ENCODE results near the gene TRA2A.
A peak's percentile ranks its signal among the peaks of the same experiment; 100 is the strongest.

The TRA2A gene

GRCh38 chr7:23472556-23472955, 59.2 kb downstream of the TRA2A start:
- Histone ChIP-seq H3K27ac (ENCODE audit: low read depth, low read length) (no peak overlapping the region), H3K9ac (ENCODE audit: low read length in 5 of 5) (no peak overlapping the region), H3K4me1 (ENCODE audit: control insufficient read depth in 5 of 5, insufficient read depth in 5 of 5, low read length in 5 of 5) (peaks cover 1 to 45% (median 42%) of the 10 kb centered on the region in 5 donors), H3K36me3 (ENCODE audit: control insufficient read depth in 5 of 5, insufficient read depth in 5 of 5, low read length in 5 of 5) (no peaks in the 10 kb centered on the region), H3K27me3 (ENCODE audit: control insufficient read depth in 5 of 5, insufficient read depth in 4 of 5, low read length in 5 of 5) (peaks cover 53 to 88% (median 76%) of the 10 kb centered on the region in 5 donors), H3K9me3 (ENCODE audit: control insufficient read depth in 5 of 5, low read length in 5 of 5) (peaks cover 0 to 8% (median 2%) of the 10 kb centered on the region in 5 donors), H3K4me3 (ENCODE audit: low read depth in 1 of 5, low read length in 5 of 5) (no peak overlapping the region)

- no peak overlapping the region for H3K27ac ChIP-seq (ENCODE audit: low read depth, low read length)
- peaks cover 58 to 89% (median 79%) of the 10 kb centered on the region in 5 donors for H3K27me3 ChIP-seq (ENCODE audit: control insufficient read depth in 5 of 5, insufficient read depth in 4 of 5, low read length in 5 of 5)
- H3K9ac ChIP-seq (ENCODE audit: low read length in 5 of 5) = no peak overlapping the region
- peaks cover 2 to 46% (median 45%) of the 10 kb centered on the region in 5 donors for H3K4me1 ChIP-seq (ENCODE audit: control insufficient read depth in 5 of 5, insufficient read depth in 5 of 5, low read length in 5 of 5)
- H3K36me3 ChIP-seq (ENCODE audit: control insufficient read depth in 5 of 5, insufficient read depth in 5 of 5, low read length in 5 of 5) = no peaks in the 10 kb centered on the region
- H3K9me3 ChIP-seq (ENCODE audit: control insufficient read depth in 5 of 5, low read length in 5 of 5) = peaks cover 0 to 8% (median 2%) of the 10 kb centered on the region in 5 donors
- no peak overlapping the region for H3K4me3 ChIP-seq (ENCODE audit: low read depth in 1 of 5, low read length in 5 of 5)
Measured at GRCh38 chr7:23472046-23472445, 59.7 kb downstream of the TRA2A start.

GRCh38 chr7:23471106-23471859, 60.5 kb downstream of the TRA2A start:
- H3K36me3 ChIP-seq (ENCODE audit: control insufficient read depth in 5 of 5, insufficient read depth in 5 of 5, low read length in 5 of 5) = no peaks in the 10 kb centered on the region
- H3K9me3 ChIP-seq (ENCODE audit: control insufficient read depth in 5 of 5, low read length in 5 of 5) = peaks cover 0 to 8% (median 2%) of the 10 kb centered on the region in 5 donors
- H3K27ac ChIP-seq (ENCODE audit: low read depth, low read length) = no peak overlapping the region
- no peak overlapping the region for H3K9ac ChIP-seq (ENCODE audit: low read length in 5 of 5)
- H3K4me1 ChIP-seq (ENCODE audit: control insufficient read depth in 5 of 5, insufficient read depth in 5 of 5, low read length in 5 of 5) = peaks cover 2 to 46% (median 45%) of the 10 kb centered on the region in 5 donors
- no peak overlapping the region for H3K4me3 ChIP-seq (ENCODE audit: low read depth in 1 of 5, low read length in 5 of 5)
- peaks cover 58 to 88% (median 74%) of the 10 kb centered on the region in 5 donors for H3K27me3 ChIP-seq (ENCODE audit: control insufficient read depth in 5 of 5, insufficient read depth in 4 of 5, low read length in 5 of 5)

GRCh38 chr7:23470330-23471105, 61.3 kb downstream of the TRA2A start, which contains the start of gene IGF2BP3:
Gene IGF2BP3, minus strand, starts transcription at chr7:23470491. Its CDS starts 381 bp downstream, at chr7:23470110.
- H3K27me3 ChIP-seq (ENCODE audit: control insufficient read depth in 5 of 5, insufficient read depth in 4 of 5, low read length in 5 of 5) = peaks cover 60 to 92% (median 76%) of the 10 kb centered on the region in 5 donors
- H3K27ac ChIP-seq (ENCODE audit: low read depth, low read length) = no peak within 1 kb of the TSS
- H3K9me3 ChIP-seq (ENCODE audit: control insufficient read depth in 5 of 5, low read length in 5 of 5) = peaks cover 0 to 8% (median 2%) of the 10 kb centered on the region in 5 donors
- peaks cover 2 to 46% (median 45%) of the 10 kb centered on the region in 5 donors for H3K4me1 ChIP-seq (ENCODE audit: control insufficient read depth in 5 of 5, insufficient read depth in 5 of 5, low read length in 5 of 5)
- no peaks in the 10 kb centered on the region for H3K36me3 ChIP-seq (ENCODE audit: control insufficient read depth in 5 of 5, insufficient read depth in 5 of 5, low read length in 5 of 5)
- H3K4me3 ChIP-seq (ENCODE audit: low read depth in 1 of 5, low read length in 5 of 5) = peak within 1 kb of the TSS; percentile 27 to 63 (median 45)
- no peak within 1 kb of the TSS for H3K9ac ChIP-seq (ENCODE audit: low read length in 5 of 5)

- H3K27ac ChIP-seq (ENCODE audit: low read depth, low read length) = no peak overlapping the region
- H3K27me3 ChIP-seq (ENCODE audit: control insufficient read depth in 5 of 5, insufficient read depth in 4 of 5, low read length in 5 of 5) = peaks cover 66 to 92% (median 73%) of the 10 kb centered on the region in 5 donors
- H3K9ac ChIP-seq (ENCODE audit: low read length in 5 of 5) = no peak overlapping the region
- peak overlapping the region in 2 of 5 donors; percentile 31 to 63 for H3K4me3 ChIP-seq (ENCODE audit: low read depth in 1 of 5, low read length in 5 of 5)
- H3K9me3 ChIP-seq (ENCODE audit: control insufficient read depth in 5 of 5, low read length in 5 of 5) = peaks cover 0 to 6% (median 2%) of the 10 kb centered on the region in 5 donors
- no peaks in the 10 kb centered on the region for H3K36me3 ChIP-seq (ENCODE audit: control insufficient read depth in 5 of 5, insufficient read depth in 5 of 5, low read length in 5 of 5)
- peaks cover 2 to 46% (median 45%) of the 10 kb centered on the region in 5 donors for H3K4me1 ChIP-seq (ENCODE audit: control insufficient read depth in 5 of 5, insufficient read depth in 5 of 5, low read length in 5 of 5)
Measured at GRCh38 chr7:23469961-23470250, 61.9 kb downstream of the TRA2A start.

GRCh38 chr7:23469150-23469960, 62.4 kb downstream of the TRA2A start:
- Histone ChIP-seq H3K9me3 (ENCODE audit: control insufficient read depth in 5 of 5, low read length in 5 of 5) (peaks cover 0 to 3% (median 0%) of the 10 kb centered on the region in 5 donors), H3K4me3 (ENCODE audit: low read depth in 1 of 5, low read length in 5 of 5) (peak overlapping the region in 4 of 5 donors; percentile 32 to 63 (median 46)), H3K27ac (ENCODE audit: low read depth, low read length) (no peak overlapping the region), H3K4me1 (ENCODE audit: control insufficient read depth in 5 of 5, insufficient read depth in 5 of 5, low read length in 5 of 5) (peaks cover 2 to 42% (median 39%) of the 10 kb centered on the region in 5 donors), H3K36me3 (ENCODE audit: control insufficient read depth in 5 of 5, insufficient read depth in 5 of 5, low read length in 5 of 5) (no peaks in the 10 kb centered on the region), H3K9ac (ENCODE audit: low read length in 5 of 5) (no peak overlapping the region), H3K27me3 (ENCODE audit: control insufficient read depth in 5 of 5, insufficient read depth in 4 of 5, low read length in 5 of 5) (peaks cover 62 to 88% (median 69%) of the 10 kb centered on the region in 5 donors)

- peaks cover 60 to 88% (median 69%) of the 10 kb centered on the region in 5 donors for H3K27me3 ChIP-seq (ENCODE audit: control insufficient read depth in 5 of 5, insufficient read depth in 4 of 5, low read length in 5 of 5)
Measured at GRCh38 chr7:23468526-23469149, 63.1 kb downstream of the TRA2A start.

GRCh38 chr7:23467806-23468525, 63.8 kb downstream of the TRA2A start:
- Histone ChIP-seq H3K9me3 (ENCODE audit: control insufficient read depth in 5 of 5, low read length in 5 of 5) (peaks cover 0 to 3% (median 0%) of the 10 kb centered on the region in 5 donors), H3K4me1 (ENCODE audit: control insufficient read depth in 5 of 5, insufficient read depth in 5 of 5, low read length in 5 of 5) (peaks cover 2 to 33% (median 31%) of the 10 kb centered on the region in 5 donors), H3K36me3 (ENCODE audit: control insufficient read depth in 5 of 5, insufficient read depth in 5 of 5, low read length in 5 of 5) (no peaks in the 10 kb centered on the region), H3K27me3 (ENCODE audit: control insufficient read depth in 5 of 5, insufficient read depth in 4 of 5, low read length in 5 of 5) (peaks cover 57 to 85% (median 63%) of the 10 kb centered on the region in 5 donors), H3K9ac (ENCODE audit: low read length in 5 of 5) (no peak overlapping the region), H3K27ac (ENCODE audit: low read depth, low read length) (no peak overlapping the region), H3K4me3 (ENCODE audit: low read depth in 1 of 5, low read length in 5 of 5) (peak overlapping the region; percentile 6 to 63 (median 35))

More at GRCh38 chr7:23468526-23469149, 63.1 kb downstream of the TRA2A start:
- Histone ChIP-seq H3K9me3 (ENCODE audit: control insufficient read depth in 5 of 5, low read length in 5 of 5) (peaks cover 0 to 3% (median 0%) of the 10 kb centered on the region in 5 donors), H3K4me3 (ENCODE audit: low read depth in 1 of 5, low read length in 5 of 5) (peak overlapping the region in 4 of 5 donors; percentile 35 to 63 (median 45)), H3K36me3 (ENCODE audit: control insufficient read depth in 5 of 5, insufficient read depth in 5 of 5, low read length in 5 of 5) (no peaks in the 10 kb centered on the region), H3K4me1 (ENCODE audit: control insufficient read depth in 5 of 5, insufficient read depth in 5 of 5, low read length in 5 of 5) (peaks cover 2 to 35% (median 32%) of the 10 kb centered on the region in 5 donors), H3K9ac (ENCODE audit: low read length in 5 of 5) (no peak overlapping the region), H3K27ac (ENCODE audit: low read depth, low read length) (no peak overlapping the region)

Measured in subcutaneous abdominal adipose tissue (tissue), 5 donors.